HepG2 (cell line): ENCODE results near the gene RGL3.

Experiments used
- ASH2L ChIP-seq: fragments of 300-600, 200-600 bp; sonication (generic); IDR thresholded peaks from 2 replicates; pipeline ENCODE4 v1.7.0; 2017; ENCODE audit warnings: low read depth, mild to moderate bottlenecking, moderate library complexity, mixed read lengths, low read length; ENCODE audit not compliant: insufficient read length
- BRCA1 ChIP-seq: sonication (generic); formaldehyde crosslinking; IDR thresholded peaks from 2 replicates; pipeline ENCODE4 v1.4.0; 2020; ENCODE audit warnings: missing genetic modification reagents
- ELF3 ChIP-seq: IDR thresholded peaks from 2 replicates; pipeline ENCODE4 v1.6.1; 2016; ENCODE audit warnings: missing genetic modification reagents, missing compliant biosample characterization
- EZH2 ChIP-seq: conservative IDR thresholded peaks from 2 replicates; pipeline ENCODE4 v1.6.1; 2012; ENCODE audit warnings: mild to moderate bottlenecking, low read depth, low read length, moderate library complexity
- HES4 ChIP-seq: sonication (generic); formaldehyde crosslinking; IDR thresholded peaks from 2 replicates; pipeline ENCODE4 v1.9.0; 2021; ENCODE audit warnings: mild to moderate bottlenecking, missing genetic modification reagents, borderline replicate concordance
- NFYB ChIP-seq: sonication (generic); formaldehyde crosslinking; IDR thresholded peaks from 2 replicates; pipeline ENCODE4 v1.4.0; 2020; ENCODE audit warnings: missing genetic modification reagents
- ZNF607 ChIP-seq: sonication (generic); formaldehyde crosslinking; IDR thresholded peaks from 2 replicates; pipeline ENCODE4 v1.5.1; 2020; ENCODE audit warnings: missing genetic modification reagents, mild to moderate bottlenecking, borderline replicate concordance
- TF ChIP-seq, protein P1 (sequence below): sonication (generic); formaldehyde crosslinking; IDR thresholded peaks from 2 replicates; pipeline ENCODE4 v1.5.0; 2020; ENCODE audit warnings: mild to moderate bottlenecking, missing genetic modification reagents, moderate library complexity

DNA sequence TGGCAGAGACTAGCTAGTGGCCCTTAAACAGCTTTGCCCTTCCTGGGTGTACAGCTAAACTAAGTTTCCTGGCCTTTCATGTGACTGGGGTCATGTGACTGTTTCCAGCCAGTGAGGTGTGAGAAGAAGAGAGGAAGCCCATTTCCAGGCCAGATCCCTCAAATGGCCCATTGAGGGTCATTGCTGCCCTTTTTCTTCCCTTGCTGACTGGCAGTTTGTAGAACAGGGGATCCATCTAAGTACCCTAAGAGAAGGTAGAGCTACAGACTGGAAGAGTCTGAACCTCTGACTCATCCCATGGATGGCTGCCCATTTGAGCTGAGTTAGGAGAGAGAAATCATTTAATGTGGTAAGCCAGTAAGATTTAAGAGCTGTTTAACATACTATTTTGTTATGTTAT lies 41.9 kb downstream of the RGL3 start:
- TF ChIP-seq ASH2L (no peak), ZNF607 (CRISPR knock-in tag) (no peak), NFYB (CRISPR knock-in tag) (peak; percentile 62), HES4 (CRISPR knock-in tag) (no peak), BRCA1 (CRISPR knock-in tag) (no peak), EZH2 (no peak), ELF3 (no peak)
- TF ChIP-seq, protein P1, sequence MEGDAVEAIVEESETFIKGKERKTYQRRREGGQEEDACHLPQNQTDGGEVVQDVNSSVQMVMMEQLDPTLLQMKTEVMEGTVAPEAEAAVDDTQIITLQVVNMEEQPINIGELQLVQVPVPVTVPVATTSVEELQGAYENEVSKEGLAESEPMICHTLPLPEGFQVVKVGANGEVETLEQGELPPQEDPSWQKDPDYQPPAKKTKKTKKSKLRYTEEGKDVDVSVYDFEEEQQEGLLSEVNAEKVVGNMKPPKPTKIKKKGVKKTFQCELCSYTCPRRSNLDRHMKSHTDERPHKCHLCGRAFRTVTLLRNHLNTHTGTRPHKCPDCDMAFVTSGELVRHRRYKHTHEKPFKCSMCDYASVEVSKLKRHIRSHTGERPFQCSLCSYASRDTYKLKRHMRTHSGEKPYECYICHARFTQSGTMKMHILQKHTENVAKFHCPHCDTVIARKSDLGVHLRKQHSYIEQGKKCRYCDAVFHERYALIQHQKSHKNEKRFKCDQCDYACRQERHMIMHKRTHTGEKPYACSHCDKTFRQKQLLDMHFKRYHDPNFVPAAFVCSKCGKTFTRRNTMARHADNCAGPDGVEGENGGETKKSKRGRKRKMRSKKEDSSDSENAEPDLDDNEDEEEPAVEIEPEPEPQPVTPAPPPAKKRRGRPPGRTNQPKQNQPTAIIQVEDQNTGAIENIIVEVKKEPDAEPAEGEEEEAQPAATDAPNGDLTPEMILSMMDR (CRISPR knock-in tag), result no peak
